Panc1 (cell line): Measurements from ENCODE around the gene VPS41. TPM values are rescaled to one million over a fixed set of nuclear protein-coding genes. Genes with fewer than 3 reads are reported as not detected.

Source experiments
- ATAC-seq: fragments of 200-7000 bp; cut with Tn5 transposase; 2 replicates; pipeline ENCODE4 v1.9.1; 2020; ENCODE audit warnings: mild to moderate bottlenecking, moderate library complexity
- BruUV-seq: library from RNA; stranded (reverse); fragments of 400-500 nt; replicated peaks from 2 replicates; lab custom pipeline; 2021; lab: Mats Ljungman, UMichigan
- CTCF ChIA-PET: fragments of 300-600 bp; sonication (Branson Sonifier 250); formaldehyde crosslinking; loops from one replicate; lab custom pipeline; 2022; ENCODE audit warnings: antibody characterized with exemption; lab: Charles Lee
- POLR2A ChIA-PET: fragments of 300-600 bp; sonication (Branson Sonifier 250); formaldehyde crosslinking; loops from one replicate; lab custom pipeline; 2022; ENCODE audit warnings: antibody characterized with exemption; lab: Charles Lee
- DNase-seq: peaks from one replicate; pipeline ENCODE4 v3.0.0-alpha.2; 2010; ENCODE audit warnings: low read depth, low spot score
- H3K27ac ChIP-seq: 2 replicates; pipeline ENCODE4 v1.5.1; 2011; ENCODE audit warnings: mild to moderate bottlenecking, low read length, inconsistent platforms
- H3K27me3 ChIP-seq: fragments of 200-500 bp; sonication (Bioruptor generic); 2 replicates; pipeline ENCODE4 v1.6.0; 2014; ENCODE audit warnings: low read length, inconsistent platforms; ENCODE audit not compliant: control insufficient read depth, insufficient read depth
- H3K36me3 ChIP-seq: fragments of 200-500 bp; sonication (Bioruptor generic); 2 replicates; pipeline ENCODE4 v1.5.1; 2014; ENCODE audit warnings: inconsistent platforms, mild to moderate bottlenecking, low read length, moderate library complexity; ENCODE audit not compliant: control insufficient read depth, insufficient read depth
- H3K4me1 ChIP-seq: 2 replicates; pipeline ENCODE4 v1.5.1; 2011; ENCODE audit warnings: inconsistent platforms, mild to moderate bottlenecking, low read length, moderate library complexity; ENCODE audit not compliant: control insufficient read depth, insufficient read depth
- H3K4me3 ChIP-seq, 2 experiments: 2 replicates each; pipeline ENCODE4 v1.5.1; 2011 to 2012; ENCODE audit warnings: low read depth in 2 of 2, low read length in 2 of 2, mild to moderate bottlenecking in 2 of 2, inconsistent platforms in 1 of 2, moderate library complexity in 1 of 2
- H3K9me3 ChIP-seq: fragments of 200-500 bp; sonication (Bioruptor generic); 2 replicates; pipeline ENCODE4 v1.5.1; 2014; ENCODE audit warnings: low read depth, mild to moderate bottlenecking, inconsistent platforms, low read length, moderate library complexity; ENCODE audit not compliant: control insufficient read depth, insufficient read depth
- CTCF ChIP-seq: fragments of 450-650 bp; IDR thresholded peaks from 2 replicates; pipeline ENCODE4 v1.5.1; 2017; ENCODE audit warnings: mild to moderate bottlenecking
- POLR2AphosphoS5 ChIP-seq: IDR thresholded peaks from 2 replicates; pipeline ENCODE4 v1.6.1; 2012; ENCODE audit warnings: mild to moderate bottlenecking, low read depth, low read length, moderate library complexity
- REST ChIP-seq, 2 experiments: IDR thresholded peaks; 2 replicates each; pipeline ENCODE4 v1.6.1; 2011 to 2012; ENCODE audit warnings: low read depth in 2 of 2, control low read depth in 1 of 2, low read length in 1 of 2, mild to moderate bottlenecking in 1 of 2, moderate library complexity in 1 of 2; ENCODE audit not compliant: insufficient read depth in 1 of 2
- SIN3A ChIP-seq: IDR thresholded peaks from 2 replicates; pipeline ENCODE4 v1.6.1; 2012; ENCODE audit warnings: low read depth, mild to moderate bottlenecking, low read length, moderate library complexity, borderline replicate concordance; ENCODE audit not compliant: insufficient read depth
- TCF7L2 ChIP-seq: IDR thresholded peaks from 2 replicates; pipeline ENCODE4 v1.6.1; 2011; ENCODE audit warnings: mild to moderate bottlenecking, low read depth, low read length, inconsistent platforms
- in situ Hi-C: cut with HindIII; loops from 2 replicates; pipeline ENCODE4 v1.10.0; 2016; ENCODE audit warnings: low sequenced_read_pairs, low pct_unique_long_range_greater_than_20kb
- intact Hi-C: fragments of 100-400 bp; cut with micrococcal nuclease; formaldehyde crosslinking; loops from one replicate; pipeline ENCODE4 v1.10.0; 2022; ENCODE audit not compliant: unreplicated experiment
- total RNA-seq: library from RNA; stranded (reverse); gene quantifications from one replicate; pipeline ENCODE4 v1.2.1, GENCODE V29; 2021; ENCODE audit not compliant: unreplicated experiment

VPS41 gene
- total RNA-seq, 1 experiment from 2014 or later, result 127 TPM

- no peaks in the 10 kb centered on the region for H3K9me3 ChIP-seq
- intact Hi-C loops, result no loop called here
- H3K36me3 ChIP-seq, result no peaks in the 10 kb centered on the region
- BruUV-seq, result no TSS peak
- H3K27me3 ChIP-seq, result no peaks in the 10 kb centered on the region; the same call in 1 of the 2 replicates
- H3K4me3 ChIP-seq, result no peak overlapping the region
- in situ Hi-C loops, result no loop called here
- DNase-seq (no peak), ATAC-seq (no peak)
- no peaks in the 10 kb centered on the region for H3K4me1 ChIP-seq
- H3K27ac ChIP-seq, result no peak overlapping the region
- TF ChIP-seq REST (IDR thresholded peaks at IDR 0.05; ENCODE audit: insufficient read depth in 1 of 2, low read depth in 2 of 2, low read length in 1 of 2) (no peak), SIN3A (no peak), POLR2AphosphoS5 (no peak), TCF7L2 (no peak), CTCF (no peak)
- ChIA-PET POLR2A (no interaction called here), CTCF (no interaction called here)
Measured at GRCh38 chr7:38929460-38930171, 20.6 kb upstream of the VPS41 start.

- Histone ChIP-seq H3K4me3 (no peak overlapping the region), H3K27me3 (no peaks in the 10 kb centered on the region; the same call in none of the 2 replicates), H3K4me1 (no peaks in the 10 kb centered on the region), H3K36me3 (no peaks in the 10 kb centered on the region), H3K9me3 (no peaks in the 10 kb centered on the region), H3K27ac (no peak overlapping the region)
- CTCF ChIA-PET, result no interaction called here
- BruUV-seq, result no TSS peak
- DNase-seq (no peak), ATAC-seq (no peak)
- intact Hi-C loops, result no loop called here
- in situ Hi-C loops, result no loop called here
- TF ChIP-seq TCF7L2, result no peak
- TF ChIP-seq POLR2AphosphoS5, result no peak
- TF ChIP-seq SIN3A, result no peak
- no peak for TF ChIP-seq REST (IDR thresholded peaks at IDR 0.05; ENCODE audit: insufficient read depth in 1 of 2, low read depth in 2 of 2, low read length in 1 of 2)
- no peak for TF ChIP-seq CTCF
- POLR2A ChIA-PET, result no interaction called here
Measured at GRCh38 chr7:38928506-38928905, 19.5 kb upstream of the VPS41 start.
